Measurements from ENCODE around the gene TNP2.

GRCh38 chr16:11270602-11271162 lies 1.6 kb upstream of the TNP2 start:
- TF ChIP-seq PAX5 (IDR thresholded peaks at IDR 0.05; ENCODE audit: insufficient read depth, low read length, severe bottlenecking), result no peak
- no peak for TF ChIP-seq POLR2A (IDR thresholded peaks at IDR 0.05; ENCODE audit: low read depth, low read length)
- TF ChIP-seq TAF1 (IDR thresholded peaks at IDR 0.05; ENCODE audit: low read depth, low read length), result no peak
- no peak for TF ChIP-seq POLR2AphosphoS5 (IDR thresholded peaks at IDR 0.05; ENCODE audit: low read depth, low read length)
- TF ChIP-seq SPI1 (IDR thresholded peaks at IDR 0.05; ENCODE audit: low read depth, low read length), result no peak
